ENCODE results near the gene RABGEF1.
"Not testable (repeated sequence)": the region's sequence is repeated elsewhere in the genome, so short reads cannot be mapped to it uniquely, and the experiment has no call there.

Gene RABGEF1

GRCh38 chr7:66763633-66764355, 23.3 kb downstream of the RABGEF1 start:
- H3K9me3 ChIP-seq (ENCODE audit: control insufficient read depth, insufficient read depth, low read depth, low read length); H3K36me3 ChIP-seq (ENCODE audit: control insufficient read depth, insufficient read depth, low read length); H3K9ac ChIP-seq (ENCODE audit: low read length); H3K27ac ChIP-seq (ENCODE audit: low read depth, low read length); H3K27me3 ChIP-seq (ENCODE audit: control insufficient read depth, insufficient read depth, low read length); H3K4me1 ChIP-seq (ENCODE audit: control insufficient read depth, insufficient read depth, low read length); H3K4me3 ChIP-seq (ENCODE audit: low read depth, low read length): not testable (repeated sequence)

DNA sequence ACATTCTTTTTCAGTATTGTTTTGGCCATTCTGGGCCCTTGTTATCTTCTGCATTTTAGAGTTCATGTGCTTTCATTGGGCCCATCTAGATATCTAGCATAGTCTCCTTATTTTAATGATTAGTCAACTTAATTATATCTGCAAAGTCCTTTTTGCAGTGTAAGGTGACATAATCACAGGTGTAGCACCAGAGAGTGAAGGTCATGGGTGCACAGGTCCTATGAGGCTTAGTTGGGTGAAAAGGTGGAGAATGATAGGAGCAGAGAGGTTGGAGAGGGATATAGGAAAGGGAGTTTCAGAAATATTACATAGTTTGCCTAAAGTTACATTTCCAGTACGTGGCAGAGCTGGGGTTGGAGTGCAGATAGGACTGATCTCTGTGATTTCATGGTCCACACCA, 24.4 kb downstream of the RABGEF1 start:
- H3K9ac ChIP-seq (ENCODE audit: low read length); H3K4me1 ChIP-seq (ENCODE audit: control insufficient read depth, insufficient read depth, low read length); H3K36me3 ChIP-seq (ENCODE audit: control insufficient read depth, insufficient read depth, low read length); H3K27me3 ChIP-seq (ENCODE audit: control insufficient read depth, insufficient read depth, low read length); H3K9me3 ChIP-seq (ENCODE audit: control insufficient read depth, insufficient read depth, low read depth, low read length); H3K4me3 ChIP-seq (ENCODE audit: low read depth, low read length); H3K27ac ChIP-seq (ENCODE audit: low read depth, low read length): not testable (repeated sequence)

DNA sequence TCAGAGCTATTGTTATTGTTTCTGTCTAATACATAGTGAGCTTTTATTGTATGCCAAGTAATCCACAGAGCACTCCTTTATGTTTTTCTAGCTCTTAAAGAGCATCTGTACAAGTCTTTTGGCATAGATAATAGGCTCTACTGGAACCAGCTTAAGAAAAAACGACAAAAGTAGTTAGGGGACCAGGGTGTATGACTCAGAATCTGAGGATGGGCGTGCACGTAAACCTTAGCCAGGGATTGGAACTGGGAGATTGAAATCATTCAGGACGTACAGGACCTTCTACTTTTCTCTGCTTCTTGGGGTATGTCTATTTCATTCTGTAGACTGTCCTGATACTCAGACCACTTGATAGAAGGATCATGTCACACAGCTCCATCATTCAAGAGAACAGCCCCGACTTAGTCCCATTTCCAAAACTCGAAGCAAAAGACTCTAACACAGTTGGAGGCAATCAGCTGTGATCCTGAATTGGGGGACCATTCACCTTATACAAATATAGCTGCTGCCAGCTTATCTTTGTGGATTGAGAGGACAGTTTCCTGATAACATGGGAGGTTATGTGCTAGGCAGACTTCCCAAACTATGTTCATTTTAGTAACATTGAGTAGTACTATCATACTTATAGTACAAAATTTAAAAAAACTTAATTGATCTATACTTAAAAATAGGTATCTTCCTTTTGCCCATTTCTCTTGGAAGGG, 24.9 kb downstream of the RABGEF1 start:
- not testable (repeated sequence) for H3K36me3 ChIP-seq (ENCODE audit: control insufficient read depth, insufficient read depth, low read length); H3K9me3 ChIP-seq (ENCODE audit: control insufficient read depth, insufficient read depth, low read depth, low read length); H3K4me3 ChIP-seq (ENCODE audit: low read depth, low read length); H3K9ac ChIP-seq (ENCODE audit: low read length); H3K27ac ChIP-seq (ENCODE audit: low read depth, low read length); H3K27me3 ChIP-seq (ENCODE audit: control insufficient read depth, insufficient read depth, low read length); H3K4me1 ChIP-seq (ENCODE audit: control insufficient read depth, insufficient read depth, low read length)

GRCh38 chr7:66766041-66766440, 25.5 kb downstream of the RABGEF1 start:
- Histone ChIP-seq H3K9ac (ENCODE audit: low read length) (no peak overlapping the region), H3K4me1 (ENCODE audit: control insufficient read depth, insufficient read depth, low read length) (no peaks in the 10 kb centered on the region), H3K36me3 (ENCODE audit: control insufficient read depth, insufficient read depth, low read length) (0 out of 2 replicates have a peak, but pooled peaks cover 6% of the 10 kb centered on the region), H3K27me3 (ENCODE audit: control insufficient read depth, insufficient read depth, low read length) (no peaks in the 10 kb centered on the region), H3K4me3 (ENCODE audit: low read depth, low read length) (no peak overlapping the region), H3K27ac (ENCODE audit: low read depth, low read length) (no peak overlapping the region), H3K9me3 (ENCODE audit: control insufficient read depth, insufficient read depth, low read depth, low read length) (peaks cover 5% of the 10 kb centered on the region; the same call in 1 of the 2 replicates)

- not testable (repeated sequence) for H3K36me3 ChIP-seq (ENCODE audit: control insufficient read depth, insufficient read depth, low read length); H3K27ac ChIP-seq (ENCODE audit: low read depth, low read length); H3K9ac ChIP-seq (ENCODE audit: low read length); H3K9me3 ChIP-seq (ENCODE audit: control insufficient read depth, insufficient read depth, low read depth, low read length); H3K27me3 ChIP-seq (ENCODE audit: control insufficient read depth, insufficient read depth, low read length); H3K4me3 ChIP-seq (ENCODE audit: low read depth, low read length); H3K4me1 ChIP-seq (ENCODE audit: control insufficient read depth, insufficient read depth, low read length)
These were observed 27.0 kb downstream of the RABGEF1 start for GRCh38 chr7:66767486-66767885.

- Histone ChIP-seq H3K36me3 (ENCODE audit: control insufficient read depth, insufficient read depth, low read length) (peaks cover 15% of the 10 kb centered on the region), H3K27me3 (ENCODE audit: control insufficient read depth, insufficient read depth, low read length) (no peaks in the 10 kb centered on the region), H3K9me3 (ENCODE audit: control insufficient read depth, insufficient read depth, low read depth, low read length) (no peaks in the 10 kb centered on the region), H3K27ac (ENCODE audit: low read depth, low read length) (no peak overlapping the region), H3K9ac (ENCODE audit: low read length) (no peak overlapping the region), H3K4me3 (ENCODE audit: low read depth, low read length) (no peak overlapping the region), H3K4me1 (ENCODE audit: control insufficient read depth, insufficient read depth, low read length) (no peaks in the 10 kb centered on the region)
These were observed 28.6 kb downstream of the RABGEF1 start for GRCh38 chr7:66768865-66769832.

- H3K9ac ChIP-seq (ENCODE audit: low read length): no peak overlapping the region
- H3K27me3 ChIP-seq (ENCODE audit: control insufficient read depth, insufficient read depth, low read length): no peaks in the 10 kb centered on the region
- H3K4me3 ChIP-seq (ENCODE audit: low read depth, low read length): no peak overlapping the region
- no peaks in the 10 kb centered on the region for H3K4me1 ChIP-seq (ENCODE audit: control insufficient read depth, insufficient read depth, low read length)
- H3K36me3 ChIP-seq (ENCODE audit: control insufficient read depth, insufficient read depth, low read length): peaks cover 22% of the 10 kb centered on the region
- no peak overlapping the region for H3K27ac ChIP-seq (ENCODE audit: low read depth, low read length)
- no peaks in the 10 kb centered on the region for H3K9me3 ChIP-seq (ENCODE audit: control insufficient read depth, insufficient read depth, low read depth, low read length)
These were observed 29.4 kb downstream of the RABGEF1 start for GRCh38 chr7:66769833-66770512.

DNA sequence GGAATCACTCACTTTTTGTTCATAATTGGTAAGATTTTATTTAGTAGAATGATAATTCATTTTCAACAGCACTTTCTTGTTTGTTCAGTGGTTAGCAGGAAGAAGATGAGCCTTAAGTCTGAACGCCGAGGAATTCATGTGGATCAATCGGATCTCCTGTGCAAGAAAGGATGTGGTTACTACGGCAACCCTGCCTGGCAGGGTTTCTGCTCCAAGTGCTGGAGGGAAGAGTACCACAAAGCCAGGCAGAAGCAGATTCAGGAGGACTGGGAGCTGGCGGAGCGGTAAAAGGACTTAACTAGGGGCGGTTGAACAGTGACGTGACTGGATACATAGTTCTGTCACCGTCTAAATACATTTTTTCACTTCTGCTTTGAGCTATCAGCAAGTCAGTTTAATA, 31.3 kb downstream of the RABGEF1 start:
- Histone ChIP-seq H3K4me1 (ENCODE audit: control insufficient read depth, insufficient read depth, low read length) (no peaks in the 10 kb centered on the region), H3K27me3 (ENCODE audit: control insufficient read depth, insufficient read depth, low read length) (no peaks in the 10 kb centered on the region), H3K36me3 (ENCODE audit: control insufficient read depth, insufficient read depth, low read length) (peaks cover 39% of the 10 kb centered on the region), H3K9ac (ENCODE audit: low read length) (no peak overlapping the region), H3K4me3 (ENCODE audit: low read depth, low read length) (no peak overlapping the region), H3K9me3 (ENCODE audit: control insufficient read depth, insufficient read depth, low read depth, low read length) (no peaks in the 10 kb centered on the region), H3K27ac (ENCODE audit: low read depth, low read length) (no peak overlapping the region)

DNA sequence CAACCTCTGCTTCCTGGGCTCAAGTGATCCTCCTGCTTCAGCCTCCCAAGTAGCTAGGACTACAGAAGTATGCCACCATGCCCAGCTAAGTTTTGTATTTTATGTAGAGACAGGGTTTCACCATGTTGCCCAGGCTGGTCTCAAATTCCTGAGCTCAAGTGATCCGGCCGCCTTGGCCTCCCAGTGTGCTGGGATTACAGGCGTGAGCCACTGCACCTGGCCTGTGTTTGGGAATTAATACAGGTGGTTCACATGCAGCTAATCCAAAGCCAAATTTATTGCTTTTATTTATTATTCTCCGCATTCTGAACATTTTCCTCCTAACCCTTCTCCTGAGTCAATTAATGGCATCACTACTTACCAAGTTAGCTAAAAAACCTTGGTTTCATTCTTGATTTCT, 33.2 kb downstream of the RABGEF1 start:
- H3K9me3 ChIP-seq (ENCODE audit: control insufficient read depth, insufficient read depth, low read depth, low read length); H3K27me3 ChIP-seq (ENCODE audit: control insufficient read depth, insufficient read depth, low read length); H3K4me3 ChIP-seq (ENCODE audit: low read depth, low read length); H3K4me1 ChIP-seq (ENCODE audit: control insufficient read depth, insufficient read depth, low read length); H3K27ac ChIP-seq (ENCODE audit: low read depth, low read length); H3K9ac ChIP-seq (ENCODE audit: low read length): not testable (repeated sequence)
- H3K36me3 ChIP-seq (ENCODE audit: control insufficient read depth, insufficient read depth, low read length): peaks cover 43% of the 10 kb centered on the region

DNA sequence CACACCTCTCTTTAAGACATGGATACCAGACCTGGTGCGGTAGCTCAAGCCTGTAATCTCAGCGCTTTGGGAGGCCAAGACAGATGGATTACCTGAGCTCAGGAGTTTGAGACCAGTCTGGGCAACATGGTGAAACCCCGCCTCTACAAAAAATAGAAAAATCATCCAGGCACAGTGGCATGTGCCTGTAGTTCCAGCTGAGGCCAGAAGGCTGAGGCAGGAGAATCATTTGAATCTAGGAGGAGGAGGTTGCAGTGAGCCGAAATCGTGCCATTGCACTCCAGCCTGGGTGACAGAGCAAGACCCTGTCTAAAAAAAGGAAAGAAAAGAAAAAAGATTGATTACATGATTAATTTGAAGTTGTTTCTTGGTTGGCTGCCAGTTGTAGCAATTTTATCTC, 35.9 kb downstream of the RABGEF1 start:
- not testable (repeated sequence) for H3K27me3 ChIP-seq (ENCODE audit: control insufficient read depth, insufficient read depth, low read length); H3K4me1 ChIP-seq (ENCODE audit: control insufficient read depth, insufficient read depth, low read length); H3K4me3 ChIP-seq (ENCODE audit: low read depth, low read length); H3K9ac ChIP-seq (ENCODE audit: low read length); H3K9me3 ChIP-seq (ENCODE audit: control insufficient read depth, insufficient read depth, low read depth, low read length); H3K27ac ChIP-seq (ENCODE audit: low read depth, low read length)
- H3K36me3 ChIP-seq (ENCODE audit: control insufficient read depth, insufficient read depth, low read length): peaks cover 44% of the 10 kb centered on the region

All from HUES6 (cell line).